K562 (cell line): Measurements from ENCODE around the gene MAML3. TPM values are rescaled to one million over a fixed set of nuclear protein-coding genes. Genes with fewer than 3 reads are reported as not detected.

ENCODE experiments used
- ATAC-seq: fragments of 200-7000 bp; cut with Tn5 transposase; 3 replicates; pipeline ENCODE4 v1.9.1; 2020; ENCODE audit warnings: moderate library complexity
- BruUV-seq: library from RNA; stranded (reverse); fragments of 400-500 nt; replicated peaks from 2 replicates; lab custom pipeline; 2021; lab: Mats Ljungman, UMichigan
- CTCF ChIA-PET: fragments of 300-600 bp; formaldehyde crosslinking; extraction: SDS; loops from one replicate; lab custom pipeline; 2021; ENCODE audit warnings: low intra/inter-chr PET ratio; lab: Yijun Ruan, JAX
- POLR2A ChIA-PET: fragments of 300-600, 350-650 bp; sonication (Branson Sonifier 250); formaldehyde crosslinking; extraction: SDS; loops from one replicate; lab custom pipeline; 2021; ENCODE audit warnings: antibody characterized with exemption, inconsistent platforms; lab: Yijun Ruan, JAX
- DNase-seq, 4 experiments: peaks; one replicate each; pipeline versions ENCODE4 v3.0.0 to v3.0.0-alpha.2; 2011 to 2018; ENCODE audit warnings: low spot score in 3 of 4, mixed read lengths in 3 of 4; ENCODE audit errors: extremely low read depth in 1 of 4
- FAIRE-seq: peaks from 2 replicates; lab custom pipeline; 2011; peaks lifted over from hg19 to GRCh38; lab: Jason Lieb, UNC
- H2AFZ ChIP-seq: 2 replicates; pipeline ENCODE4 v1.6.0; 2011; ENCODE audit warnings: low read depth, low read length, control low read depth, inconsistent platforms
- H3K27ac ChIP-seq: fragments of 200-600 bp; 3 replicates; pipeline ENCODE4 v1.8.0; 2011; ENCODE audit warnings: low read depth, mild to moderate bottlenecking, control low read depth, inconsistent platforms, low read length, moderate library complexity, mixed read lengths; ENCODE audit errors: extremely low read depth
- H3K27me3 ChIP-seq, 2 experiments: fragments of 300-600 bp in 1 of 2; 2 replicates in 1 of 2; 3 replicates in 1 of 2; pipeline versions ENCODE4 v1.6.0 to v1.8.0; 2011; ENCODE audit warnings: inconsistent platforms in 2 of 2, low read length in 2 of 2, mild to moderate bottlenecking in 1 of 2, mixed read lengths in 1 of 2, moderate library complexity in 1 of 2; ENCODE audit not compliant: control insufficient read depth in 2 of 2, insufficient read depth in 2 of 2
- H3K36me3 ChIP-seq: fragments of 300-600 bp; 3 replicates; pipeline ENCODE4 v1.8.0; 2011; ENCODE audit warnings: mild to moderate bottlenecking, low read length, inconsistent platforms; ENCODE audit not compliant: control insufficient read depth, insufficient read depth
- H3K4me1 ChIP-seq, 2 experiments: fragments of 200-600 bp in 1 of 2; replicated peaks in 1 of 2; 2 replicates in 1 of 2; 3 replicates in 1 of 2; pipeline versions ENCODE4 v1.5.1 to v1.8.0; 2011; ENCODE audit warnings: inconsistent platforms in 2 of 2, low read length in 2 of 2, mild to moderate bottlenecking in 1 of 2, mixed read lengths in 1 of 2, moderate library complexity in 1 of 2; ENCODE audit not compliant: control insufficient read depth in 2 of 2, insufficient read depth in 2 of 2
- H3K4me2 ChIP-seq: 2 replicates; pipeline ENCODE4 v1.6.1; 2011; ENCODE audit warnings: low read length, control low read depth, inconsistent platforms, mixed read lengths; ENCODE audit not compliant: insufficient read depth
- H3K4me3 ChIP-seq: fragments of 200-600 bp; sonication (generic), shearing (Covaris generic); 2 replicates; pipeline ENCODE4 v1.5.1; 2016; ENCODE audit warnings: control low read depth, inconsistent platforms
- H3K79me2 ChIP-seq: fragments of 200-600 bp; 3 replicates; pipeline ENCODE4 v1.8.0; 2011; ENCODE audit warnings: low read length, inconsistent platforms; ENCODE audit not compliant: control insufficient read depth, insufficient read depth
- H3K9ac ChIP-seq, 2 experiments: 2 replicates each; pipeline versions ENCODE4 v1.6.0 to v1.6.1; 2011; ENCODE audit warnings: low read depth in 2 of 2, low read length in 2 of 2, control low read depth in 1 of 2, inconsistent platforms in 1 of 2, mild to moderate bottlenecking in 1 of 2, mixed read lengths in 1 of 2; ENCODE audit not compliant: insufficient read depth in 1 of 2
- H3K9me1 ChIP-seq: one replicate; pipeline ENCODE4 v1.6.0; 2011; ENCODE audit warnings: inconsistent platforms, mild to moderate bottlenecking, low read length, moderate library complexity; ENCODE audit not compliant: control insufficient read depth, insufficient read depth
- H3K9me3 ChIP-seq: replicated peaks from 2 replicates; pipeline ENCODE4 v1.5.1; 2011; ENCODE audit warnings: low read depth, low read length, inconsistent platforms; ENCODE audit not compliant: control insufficient read depth, insufficient read depth
- H4K20me1 ChIP-seq: replicated peaks from 2 replicates; pipeline ENCODE4 v1.6.1; 2011; ENCODE audit warnings: low read length, inconsistent platforms, mixed read lengths; ENCODE audit not compliant: control insufficient read depth, insufficient read depth
- RBM25 ChIP-seq: fragments of 200-400 bp; formaldehyde crosslinking; IDR thresholded peaks from 2 replicates; pipeline ENCODE4 v1.6.1; 2018; ENCODE audit warnings: low read length, low read depth, moderate library complexity; ENCODE audit not compliant: severe bottlenecking
- ZBTB26 ChIP-seq: fragments of 450-650 bp; formaldehyde crosslinking; IDR thresholded peaks from 2 replicates; pipeline ENCODE4 v1.4.0; 2022; ENCODE audit warnings: missing genetic modification characterization
- WGBS: fragments of 100-300 bp; shearing (Covaris generic); methylation state at CpG from one replicate; pipeline ENCODE4 v1.1.6; 2016; ENCODE audit warnings: low coverage, mixed read lengths; ENCODE audit not compliant: insufficient coverage; ENCODE audit errors: missing lambda C conversion rate; 5-methylcytosine and 5-hydroxymethylcytosine counted together
- in situ Hi-C: fragments of 300-500 bp; cut with MboI; formaldehyde crosslinking; loops from 4 replicates; pipeline ENCODE4 v1.15.0; 2018; ENCODE audit warnings: inconsistent platforms, mixed read lengths
- intact Hi-C: fragments of 100-400 bp; cut with micrococcal nuclease; formaldehyde crosslinking; loops from 2 replicates; pipeline ENCODE4 v1.14.2; 2022
- polyA plus RNA-seq, 8 experiments: library from polyadenylated mRNA; depleted of rRNA in 4 of 8; stranded (reverse) in 5 of 8; unstranded in 3 of 8; fragments of >200 nt; fragmentation: Nextera tagmentation in 2 of 8; fragmentation: Illumina TruSeq in 1 of 8; extraction: Ambion mirVana in 2 of 8; extraction: Trizol in 1 of 8; gene quantifications; 2 replicates each; pipeline versions ENCODE4 v1.2.1 to v1.2.3, GENCODE V29; 2011 to 2014; ENCODE audit warnings: inconsistent platforms in 1 of 8, missing spikeins in 1 of 8
- total RNA-seq, 7 experiments: library from RNA; depleted of rRNA in 6 of 7; stranded (reverse); fragments of >200 nt in 6 of 7; fragmentation: Illumina TruSeq in 2 of 7; extraction: Trizol in 2 of 7; gene quantifications; 2 replicates each; pipeline versions ENCODE4 v1.2.1 to v1.2.3, GENCODE V29; 2011 to 2021; ENCODE audit warnings: low replicate concordance in 1 of 7

The MAML3 gene
- total and polyA plus RNA-seq, 9 of the 15 experiments (the other 6 are each of a cell fraction or from before 2014, with no cell fraction given), result 0.01 to 0.55 (median 0.25) TPM

- ChIA-PET POLR2A (interaction anchor here (1.2 kb wide), 1 partner anchor 10 kb away, joined by 3 read pairs; no protein-coding TSS in a partner anchor), CTCF (no interaction called here)
- DNase-seq (no peak), FAIRE-seq (no peak), ATAC-seq (no peak)
- Histone ChIP-seq H3K9ac (no peak overlapping the region), H3K27me3 (no peaks in the 10 kb centered on the region), H3K9me3 (no peaks in the 10 kb centered on the region), H3K4me2 (no peak overlapping the region), H2AFZ (no peak overlapping the region), H4K20me1 (no peaks in the 10 kb centered on the region), H3K36me3 (peaks cover 7% of the 10 kb centered on the region; the same call in 2 of the 3 replicates), H3K9me1 (no peaks in the 10 kb centered on the region), H3K79me2 (no peaks in the 10 kb centered on the region), H3K27ac (no peak overlapping the region), H3K4me3 (no peak overlapping the region), H3K4me1 (peaks cover 6 to 10% of the 10 kb centered on the region in 2 experiments; a peak in 4 of 5 replicates)
- no TSS peak for BruUV-seq
- in situ Hi-C loops, result no loop called here
- intact Hi-C loops, result loop anchor here (5.0 kb wide), 1 partner anchor 37 kb away; no protein-coding TSS in a partner anchor
- WGBS, result 87% methylated on average over 3 of the region's 3 CpGs
- peak; percentile 72 for TF ChIP-seq RBM25
- TF ChIP-seq ZBTB26 (CRISPR knock-in tag), result no peak
These were observed 459.4 kb downstream of the MAML3 start for GRCh38 chr4:139694522-139695107.
